Kidney (tissue), 14 donors: ENCODE results near the gene LCK. TPM values are rescaled to one million over a fixed set of nuclear protein-coding genes. Genes with fewer than 3 reads are reported as not detected.

Experiments used
- DNase-seq, 5 donors: peaks; one replicate each; pipeline ENCODE4 v3.0.0-alpha.2; 2013 to 2020
- FAIRE-seq: peaks from 2 replicates; lab custom pipeline; 2012; peaks lifted over from hg19 to GRCh38; lab: Jason Lieb, UNC
- H3K27ac ChIP-seq, 2 donors: one replicate each; pipeline ENCODE4 v1.7.0; 2013; ENCODE audit warnings: low read depth in 2 of 2, low read length in 2 of 2, inconsistent platforms in 1 of 2
- H3K27me3 ChIP-seq: one replicate; pipeline ENCODE4 v1.7.1; 2013; ENCODE audit warnings: low read length, inconsistent platforms; ENCODE audit not compliant: control insufficient read depth, insufficient read depth
- H3K36me3 ChIP-seq, 3 donors: one replicate each; pipeline versions ENCODE4 v1.7.0 to v1.7.1; 2013; ENCODE audit warnings: low read length in 3 of 3, control low read depth in 1 of 3, inconsistent platforms in 1 of 3; ENCODE audit not compliant: insufficient read depth in 3 of 3, control insufficient read depth in 2 of 3
- H3K4me1 ChIP-seq, 3 donors: one replicate each; pipeline versions ENCODE4 v1.7.0 to v1.7.1; 2013; ENCODE audit warnings: low read length in 3 of 3, inconsistent platforms in 1 of 3, low read depth in 1 of 3; ENCODE audit not compliant: control insufficient read depth in 2 of 3, insufficient read depth in 2 of 3
- H3K4me3 ChIP-seq, 3 donors: one replicate each; pipeline versions ENCODE4 v1.7.0 to v1.8.1; 2013; ENCODE audit warnings: low read length in 3 of 3, control low read depth in 1 of 3, inconsistent platforms in 1 of 3
- H3K9ac ChIP-seq, 3 donors: one replicate each; pipeline versions ENCODE4 v1.7.0 to v1.7.1; 2013; ENCODE audit warnings: low read length in 3 of 3, control low read depth in 1 of 3, inconsistent platforms in 1 of 3
- H3K9me3 ChIP-seq, 3 donors: one replicate each; pipeline versions ENCODE4 v1.7.0 to v1.7.1; 2013; ENCODE audit warnings: low read length in 3 of 3, control low read depth in 1 of 3, inconsistent platforms in 1 of 3; ENCODE audit not compliant: control insufficient read depth in 2 of 3, insufficient read depth in 1 of 3
- CTCF ChIP-seq: IDR thresholded peaks from 3 replicates; pipeline ENCODE4 v1.5.1; 2012; ENCODE audit warnings: mild to moderate bottlenecking, moderate library complexity, borderline replicate concordance; ENCODE audit not compliant: insufficient read depth; ENCODE audit errors: extremely low read depth
- intact Hi-C: fragments of 100-400 bp; cut with DNase I; formaldehyde crosslinking; loops from one replicate; pipeline ENCODE4 v1.11.1; 2022
- polyA plus RNA-seq: library from polyadenylated mRNA; stranded (reverse); fragments of 350-450 nt; fragmentation: Illumina TruSeq; extraction: RNeasy Lipid Tissue Mini Kit (QIAGEN cat#74804); gene quantifications from one replicate; pipeline ENCODE4 v1.2.3, GENCODE V29; 2014; ENCODE audit warnings: low read depth, low replicate concordance; ENCODE audit not compliant: insufficient read depth
- total RNA-seq: library from RNA; stranded (reverse); fragmentation: NEBNext Ultra II Directional; extraction: Animal tissue kit (Norgen Biotek cat#: 25700); gene quantifications from one replicate; pipeline ENCODE4 v1.2.1, GENCODE V29; 2021
- donor health status: control.
- donor health status: control.
- donor health status: control.
- donor health status: control.
- donor health status: control.
- donor health status: DM: yes; HTN: yes; CAD: no.
- donor health status: Normal renal cell carcinoma (clear cell type).

The LCK gene
- total and polyA plus RNA-seq, 2 donors from 2014 or later = 0.99 to 10.3 TPM

GRCh38 chr1:32224285-32224684 lies 26.8 kb upstream of the LCK start:
- H3K36me3 ChIP-seq = peaks cover 4 to 29% (median 25%) of the 10 kb centered on the region in 3 donors
- H3K4me3 ChIP-seq = no peak overlapping the region
- no peaks in the 10 kb centered on the region for H3K9me3 ChIP-seq
- no peak for TF ChIP-seq CTCF
- FAIRE-seq = no peak
- no peaks in the 10 kb centered on the region for H3K27me3 ChIP-seq
- intact Hi-C loops = no loop called here
- H3K4me1 ChIP-seq = peaks cover 6 to 28% (median 22%) of the 10 kb centered on the region in 3 donors
- DNase-seq = no peak
- no peak overlapping the region for H3K27ac ChIP-seq
- H3K9ac ChIP-seq = no peak overlapping the region

- peaks cover 0 to 3% (median 0%) of the 10 kb centered on the region in 3 donors for H3K4me1 ChIP-seq
- peaks cover 2 to 37% (median 31%) of the 10 kb centered on the region in 3 donors for H3K36me3 ChIP-seq
- H3K4me3 ChIP-seq = no peak overlapping the region
- DNase-seq (no peak), FAIRE-seq (no peak)
- TF ChIP-seq CTCF = no peak
- H3K27ac ChIP-seq = no peak overlapping the region
- H3K9ac ChIP-seq = no peak overlapping the region
- no peaks in the 10 kb centered on the region for H3K27me3 ChIP-seq
- H3K9me3 ChIP-seq = no peaks in the 10 kb centered on the region
- intact Hi-C loops = no loop called here
Measured at GRCh38 chr1:32228771-32229170, 22.3 kb upstream of the LCK start.

GRCh38 chr1:32231843-32232432 lies 19.1 kb upstream of the LCK start:
- Histone ChIP-seq H3K27ac (no peak overlapping the region), H3K9me3 (no peaks in the 10 kb centered on the region), H3K4me3 (no peak overlapping the region), H3K27me3 (no peaks in the 10 kb centered on the region), H3K36me3 (peaks cover 0 to 26% (median 20%) of the 10 kb centered on the region in 3 donors), H3K4me1 (no peaks in the 10 kb centered on the region), H3K9ac (no peak overlapping the region)
- FAIRE-seq (no peak), DNase-seq (no peak)
- TF ChIP-seq CTCF = no peak
- intact Hi-C loops = no loop called here
